ENCODE data around the gene PC.
"Not testable (repeated sequence)": the region's sequence is repeated elsewhere in the genome, so short reads cannot be mapped to it uniquely, and the experiment has no call there.

Gene PC

GRCh38 chr11:66958232-66958955 lies at the start of gene PC:
PC (minus strand) TSS chr11:66958383; CDS start chr11:66872159, 86,224 bp downstream.
- DNase-seq = peak; percentile 99

- no peak for DNase-seq
Observed at GRCh38 chr11:67007126-67007525, 48.9 kb upstream of the PC start.

- peak; percentile 30 for DNase-seq
Observed at GRCh38 chr11:67006029-67006884, 48.1 kb upstream of the PC start.

GRCh38 chr11:67005200-67005599 lies 47.0 kb upstream of the PC start:
- DNase-seq = not testable (repeated sequence)

GRCh38 chr11:67002921-67003411 lies 44.8 kb upstream of the PC start:
- no peak for DNase-seq

- no peak for DNase-seq
Observed at GRCh38 chr11:67002297-67002913, 44.2 kb upstream of the PC start.

- no peak for DNase-seq
Observed at GRCh38 chr11:67001332-67001731, 43.1 kb upstream of the PC start.

GRCh38 chr11:66999555-66999954 lies 41.4 kb upstream of the PC start:
- no peak for DNase-seq

GRCh38 chr11:66996609-66997273 lies 38.6 kb upstream of the PC start:
- no peak for DNase-seq

GRCh38 chr11:66992041-66992440 lies 33.9 kb upstream of the PC start:
- DNase-seq = no peak

GRCh38 chr11:66989360-66989759 lies 31.2 kb upstream of the PC start:
- not testable (repeated sequence) for DNase-seq

- DNase-seq = not testable (repeated sequence)
Observed at GRCh38 chr11:66988741-66989140, 30.6 kb upstream of the PC start.

GRCh38 chr11:66987924-66988637 lies 29.9 kb upstream of the PC start:
- no peak for DNase-seq

- DNase-seq = no peak
Observed at GRCh38 chr11:66987158-66987620, 29.0 kb upstream of the PC start.

GRCh38 chr11:66986178-66986545 lies 28.0 kb upstream of the PC start:
- no peak for DNase-seq

GRCh38 chr11:66985508-66986177 lies 27.5 kb upstream of the PC start:
- no peak for DNase-seq

GRCh38 chr11:66983275-66983924 lies 25.2 kb upstream of the PC start:
- DNase-seq = no peak

- no peak for DNase-seq
Observed at GRCh38 chr11:66981976-66982578, 23.9 kb upstream of the PC start.

GRCh38 chr11:66979336-66979980 lies 21.3 kb upstream of the PC start:
- no peak for DNase-seq

- DNase-seq = no peak
Observed at GRCh38 chr11:66978717-66979116, 20.5 kb upstream of the PC start.

Data from activated CD4-positive, alpha-beta T cell treated with anti-CD3 and anti-CD28 coated beads, Interleukin-2, amount 50 U/mL, for 16 hours (primary cell).